Karpas-422 (cell line): ENCODE results near the gene LNPEP. TPM values are rescaled to one million over a fixed set of nuclear protein-coding genes. Genes with fewer than 3 reads are reported as not detected.

Experiments
- DNase-seq: peaks from one replicate; pipeline ENCODE4 v3.0.0-alpha.2; 2015
- H2AFZ ChIP-seq: fragments of 200-600 bp; sonication (generic); 2 replicates; pipeline ENCODE4 v1.6.1; 2014; ENCODE audit warnings: antibody characterized with exemption, low read length, mixed read lengths
- H3K27ac ChIP-seq: fragments of 200-600 bp; sonication (generic); 2 replicates; pipeline ENCODE4 v1.5.1; 2014; ENCODE audit warnings: mild to moderate bottlenecking, low read length, moderate library complexity
- H3K27me3 ChIP-seq: fragments of 200-600 bp; sonication (generic); 2 replicates; pipeline ENCODE4 v1.6.1; 2014; ENCODE audit warnings: low read length, mixed read lengths
- H3K36me3 ChIP-seq: fragments of 200-600 bp; sonication (generic); 2 replicates; pipeline ENCODE4 v1.6.1; 2014; ENCODE audit warnings: low read length, mixed read lengths; ENCODE audit not compliant: insufficient read depth
- H3K4me1 ChIP-seq: fragments of 200-600 bp; sonication (generic); 2 replicates; pipeline ENCODE4 v1.6.1; 2014; ENCODE audit warnings: mild to moderate bottlenecking, low read length, mixed read lengths
- H3K4me2 ChIP-seq: fragments of 200-600 bp; sonication (generic); 2 replicates; pipeline ENCODE4 v1.6.1; 2014; ENCODE audit warnings: low read length, low read depth, mild to moderate bottlenecking; ENCODE audit not compliant: poor library complexity, severe bottlenecking
- H3K4me3 ChIP-seq: fragments of 200-600 bp; sonication (generic); 2 replicates; pipeline ENCODE4 v1.5.1; 2014; ENCODE audit warnings: mild to moderate bottlenecking, antibody characterized with exemption, low read length, mixed read lengths
- H3K79me2 ChIP-seq: fragments of 200-600 bp; sonication (generic); 2 replicates; pipeline ENCODE4 v1.6.1; 2014; ENCODE audit warnings: mild to moderate bottlenecking, low read length, mixed read lengths
- H3K9ac ChIP-seq: fragments of 200-600 bp; sonication (generic); 2 replicates; pipeline ENCODE4 v1.6.0; 2014; ENCODE audit warnings: low read length
- H3K9me2 ChIP-seq: fragments of 200-600 bp; sonication (generic), shearing (Covaris generic); replicated peaks from 2 replicates; pipeline ENCODE4 v1.6.0; 2014; ENCODE audit warnings: mild to moderate bottlenecking, low read length, moderate library complexity; ENCODE audit not compliant: insufficient read depth
- H3K9me3 ChIP-seq: fragments of 300-700, 200-600 bp; sonication (generic); 2 replicates; pipeline ENCODE4 v1.6.1; 2014; ENCODE audit warnings: low read length, mixed read lengths
- H4K20me1 ChIP-seq: fragments of 200-600 bp; sonication (generic); 2 replicates; pipeline ENCODE4 v1.6.1; 2014; ENCODE audit warnings: mild to moderate bottlenecking, antibody characterized with exemption, low read length, low read depth; ENCODE audit not compliant: insufficient read depth
- total RNA-seq: library from RNA; depleted of rRNA; stranded (reverse); fragments of >200 nt; shearing (Covaris generic); gene quantifications from 2 replicates; pipeline ENCODE4 v1.2.3, GENCODE V29; 2014; ENCODE audit warnings: low replicate concordance

Gene LNPEP
- total RNA-seq, 1 experiment from 2014 or later = 92.3 TPM

- peaks cover 49% of the 10 kb centered on the region for H3K4me1 ChIP-seq
- no peaks in the 10 kb centered on the region for H3K27me3 ChIP-seq
- no peaks in the 10 kb centered on the region for H4K20me1 ChIP-seq
Measured at GRCh38 chr5:96942078-96942477, 6.2 kb downstream of the LNPEP start.

DNA sequence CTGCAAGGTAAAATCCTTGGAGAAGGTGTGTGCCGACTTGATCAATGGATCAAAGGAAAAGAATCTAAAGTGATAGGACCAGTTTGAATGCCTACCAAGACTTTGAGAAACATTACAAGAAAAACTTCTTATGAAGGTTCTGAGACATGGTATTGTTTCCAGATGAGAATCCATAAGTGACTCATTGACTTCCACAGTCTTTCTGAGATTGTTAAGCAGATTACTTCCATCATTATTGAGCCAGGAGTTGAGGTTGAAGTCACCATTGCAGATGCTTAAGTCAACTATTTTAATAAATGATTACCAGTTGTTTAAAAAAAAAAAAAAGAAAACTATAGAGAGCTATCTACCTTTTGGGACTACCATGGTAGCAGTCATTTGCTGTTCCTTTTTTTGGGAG lies 7.0 kb downstream of the LNPEP start:
- Histone ChIP-seq H3K4me1 (peaks cover 40% of the 10 kb centered on the region), H3K79me2 (peaks cover 95% of the 10 kb centered on the region), H3K27ac (no peak overlapping the region), H3K9ac (no peak overlapping the region), H3K9me2 (no peaks in the 10 kb centered on the region), H3K4me2 (no peak overlapping the region), H4K20me1 (no peaks in the 10 kb centered on the region), H3K9me3 (no peaks in the 10 kb centered on the region), H3K36me3 (peaks cover 11% of the 10 kb centered on the region; the same call in 1 of the 2 replicates), H3K4me3 (no peak overlapping the region), H2AFZ (no peak overlapping the region), H3K27me3 (no peaks in the 10 kb centered on the region)
- DNase-seq = no peak

More at GRCh38 chr5:96942078-96942477, 6.2 kb downstream of the LNPEP start:
- Histone ChIP-seq H3K27ac (no peak overlapping the region), H2AFZ (no peak overlapping the region), H3K4me2 (no peak overlapping the region), H3K4me3 (no peak overlapping the region), H3K9me2 (no peaks in the 10 kb centered on the region), H3K9me3 (no peaks in the 10 kb centered on the region), H3K36me3 (peaks cover 13% of the 10 kb centered on the region; the same call in 1 of the 2 replicates), H3K9ac (no peak overlapping the region), H3K79me2 (peaks cover 95% of the 10 kb centered on the region)
- DNase-seq = no peak

DNA sequence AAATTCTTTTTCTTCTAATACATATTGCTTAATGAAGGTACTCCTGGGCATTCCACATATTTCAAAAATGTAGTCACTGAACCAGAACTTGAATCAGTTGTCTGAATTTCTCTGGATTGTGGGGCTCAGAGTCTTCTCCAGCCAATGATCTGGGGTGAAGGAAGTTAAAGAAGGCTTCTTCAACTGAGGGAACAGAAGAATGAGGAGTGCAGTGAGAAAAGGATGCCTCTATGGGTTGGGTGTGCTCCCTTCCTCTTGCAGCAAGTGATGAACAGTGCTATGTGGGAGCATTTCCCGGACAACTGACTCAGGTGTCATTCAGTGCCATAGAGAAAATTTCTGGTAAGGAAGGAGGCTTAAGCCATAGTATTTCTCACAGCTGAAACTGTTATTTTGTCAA lies 7.9 kb downstream of the LNPEP start:
- H3K4me1 ChIP-seq = peaks cover 31% of the 10 kb centered on the region
- H3K27ac ChIP-seq = no peak overlapping the region; the same call in 1 of the 2 replicates
- peaks cover 95% of the 10 kb centered on the region for H3K79me2 ChIP-seq
- no peaks in the 10 kb centered on the region for H3K9me2 ChIP-seq
- H3K4me2 ChIP-seq = no peak overlapping the region
- H3K27me3 ChIP-seq = no peaks in the 10 kb centered on the region
- H3K36me3 ChIP-seq = peaks cover 7% of the 10 kb centered on the region; the same call in 1 of the 2 replicates
- H4K20me1 ChIP-seq = no peaks in the 10 kb centered on the region
- H3K9ac ChIP-seq = no peak overlapping the region
- no peak overlapping the region for H2AFZ ChIP-seq
- no peak for DNase-seq
- H3K9me3 ChIP-seq = no peaks in the 10 kb centered on the region
- no peak overlapping the region for H3K4me3 ChIP-seq

- Histone ChIP-seq H3K9me3 (no peaks in the 10 kb centered on the region), H3K27me3 (no peaks in the 10 kb centered on the region), H3K79me2 (peaks cover 95% of the 10 kb centered on the region), H3K9me2 (no peaks in the 10 kb centered on the region), H3K9ac (no peak overlapping the region), H4K20me1 (no peaks in the 10 kb centered on the region), H3K4me1 (peaks cover 18% of the 10 kb centered on the region), H3K36me3 (peaks cover 3% of the 10 kb centered on the region; the same call in 1 of the 2 replicates), H3K4me2 (no peak overlapping the region), H3K27ac (no peak overlapping the region), H3K4me3 (no peak overlapping the region), H2AFZ (no peak overlapping the region)
- DNase-seq = no peak
Measured at GRCh38 chr5:96945144-96945897, 9.4 kb downstream of the LNPEP start.

DNA sequence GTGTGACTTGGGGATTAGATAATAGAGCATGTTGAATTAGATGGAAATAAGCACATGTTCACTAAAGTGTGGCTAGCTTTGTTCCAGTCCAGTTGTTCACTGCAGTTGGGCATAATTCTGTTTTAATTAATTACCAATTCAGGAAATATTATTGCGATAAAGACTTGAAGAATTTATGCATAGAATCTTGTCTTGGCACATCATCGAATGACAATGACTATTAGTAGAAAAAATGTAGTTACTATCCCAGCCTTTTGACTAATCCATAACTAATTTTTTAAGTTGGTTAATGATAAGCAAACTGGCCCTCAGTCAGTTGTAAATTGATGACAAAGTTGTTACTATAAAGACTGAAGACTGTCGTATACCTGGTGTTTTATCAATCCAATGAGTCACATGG lies 10.5 kb downstream of the LNPEP start:
- peaks cover 15% of the 10 kb centered on the region for H3K4me1 ChIP-seq
- H3K4me2 ChIP-seq = no peak overlapping the region
- no peak overlapping the region for H3K9ac ChIP-seq
- no peaks in the 10 kb centered on the region for H4K20me1 ChIP-seq
- H3K27ac ChIP-seq = peak overlapping the region; percentile 18; the same call in 1 of the 2 replicates
- H3K4me3 ChIP-seq = no peak overlapping the region
- peaks cover 95% of the 10 kb centered on the region for H3K79me2 ChIP-seq
- no peak for DNase-seq
- H3K9me2 ChIP-seq = no peaks in the 10 kb centered on the region
- H3K27me3 ChIP-seq = no peaks in the 10 kb centered on the region
- no peaks in the 10 kb centered on the region; the same call in 1 of the 2 replicates for H3K36me3 ChIP-seq
- H3K9me3 ChIP-seq = no peaks in the 10 kb centered on the region
- H2AFZ ChIP-seq = no peak overlapping the region

- Histone ChIP-seq H3K4me2 (no peak overlapping the region), H3K36me3 (no peaks in the 10 kb centered on the region; the same call in 1 of the 2 replicates), H3K4me1 (peaks cover 31% of the 10 kb centered on the region), H3K9me2 (no peaks in the 10 kb centered on the region), H4K20me1 (no peaks in the 10 kb centered on the region), H3K9ac (no peak overlapping the region), H3K27me3 (no peaks in the 10 kb centered on the region), H3K4me3 (no peak overlapping the region), H3K9me3 (no peaks in the 10 kb centered on the region), H3K79me2 (peaks cover 93% of the 10 kb centered on the region), H3K27ac (no peak overlapping the region), H2AFZ (no peak overlapping the region)
- no peak for DNase-seq
Measured at GRCh38 chr5:96952118-96952750, 16.4 kb downstream of the LNPEP start.

- Histone ChIP-seq H3K36me3 (no peaks in the 10 kb centered on the region; the same call in 1 of the 2 replicates), H3K9me2 (no peaks in the 10 kb centered on the region), H3K79me2 (peaks cover 93% of the 10 kb centered on the region), H2AFZ (no peak overlapping the region), H3K9ac (no peak overlapping the region), H3K9me3 (no peaks in the 10 kb centered on the region), H3K27ac (no peak overlapping the region), H3K4me1 (peaks cover 40% of the 10 kb centered on the region), H3K4me2 (no peak overlapping the region), H3K4me3 (no peak overlapping the region), H3K27me3 (no peaks in the 10 kb centered on the region), H4K20me1 (no peaks in the 10 kb centered on the region)
- no peak for DNase-seq
Measured at GRCh38 chr5:96952974-96953730, 17.3 kb downstream of the LNPEP start.
